GM19099 (cell line): ENCODE data around the gene FCN3.

Experiments used
- POLR2A ChIP-seq: IDR thresholded peaks from 3 replicates; pipeline ENCODE4 v1.6.1; 2011; ENCODE audit warnings: low read depth; ENCODE audit not compliant: insufficient read length; ENCODE audit errors: extremely low read depth

Gene FCN3

DNA sequence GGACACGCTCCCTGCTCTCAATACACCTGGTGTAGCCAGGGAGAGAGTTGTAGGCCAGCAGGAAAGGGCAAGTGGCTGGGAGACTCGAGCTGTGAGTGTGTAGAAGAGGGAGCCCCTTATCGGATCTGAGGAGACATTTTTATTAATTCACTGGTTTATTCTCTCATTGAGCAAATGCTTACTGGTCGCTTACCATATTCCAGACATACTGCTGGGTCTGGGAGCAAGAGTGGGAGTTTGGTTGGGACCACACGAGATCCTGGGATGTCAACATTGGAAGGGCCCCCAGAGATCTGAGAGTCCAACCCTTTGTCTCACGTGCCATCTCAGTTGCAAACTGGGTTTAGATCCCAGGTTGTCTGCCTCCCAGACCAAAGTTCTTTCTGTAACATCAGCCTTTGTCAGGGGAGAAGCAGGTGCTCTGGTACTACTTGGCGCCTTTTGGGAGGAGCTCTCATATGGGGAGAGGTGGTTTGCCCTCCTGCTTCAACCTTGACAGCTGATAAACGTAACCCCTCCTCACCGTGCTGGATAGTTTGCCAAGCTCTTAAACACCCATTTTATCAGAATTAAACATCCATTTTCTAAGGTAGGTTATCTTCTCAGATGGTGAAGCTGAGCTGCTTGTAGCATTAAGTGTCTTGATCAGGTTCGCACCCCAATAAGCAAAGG is 51.9 kb downstream of the FCN3 start:
- TF ChIP-seq POLR2A, result no peak

DNA sequence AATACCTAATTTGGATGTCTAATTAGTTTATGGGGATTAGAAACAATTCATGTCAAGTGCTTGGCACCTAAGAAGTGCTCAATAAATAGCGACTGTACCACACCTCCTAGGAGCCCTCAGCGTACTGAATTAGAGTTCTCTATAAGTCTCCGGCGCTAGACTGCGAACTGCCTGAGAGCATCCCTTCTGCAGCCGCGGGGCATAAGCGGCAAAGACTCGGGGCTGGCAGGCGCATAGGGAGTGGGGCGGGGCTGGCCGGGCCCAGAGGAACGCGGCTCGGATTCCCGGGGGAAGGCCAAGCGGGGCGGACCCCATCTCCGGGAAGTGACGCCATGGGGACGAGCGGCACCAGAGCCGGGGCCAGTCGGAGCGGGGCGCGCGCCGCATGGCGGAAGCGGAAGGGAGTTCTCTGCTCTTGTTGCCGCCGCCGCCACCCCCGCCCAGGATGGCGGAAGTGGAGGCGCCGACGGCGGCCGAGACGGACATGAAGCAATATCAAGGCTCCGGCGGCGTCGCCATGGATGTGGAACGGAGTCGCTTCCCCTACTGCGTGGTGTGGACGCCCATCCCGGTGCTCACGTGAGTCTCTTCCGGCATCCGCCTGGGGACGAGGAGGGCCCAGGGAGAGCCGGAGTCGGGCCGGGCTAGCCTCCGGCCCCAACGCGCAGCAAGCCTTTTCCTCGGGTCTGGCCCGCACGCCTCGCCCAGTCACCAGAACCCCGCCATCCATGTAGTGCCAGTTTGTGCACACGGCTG is 52.6 kb downstream of the FCN3 start, which contains the start of gene TMEM222:
TMEM222 (plus strand) TSS at position 351 of the 756 bp plus-strand sequence; CDS start at position 386, 35 bp downstream.
- TF ChIP-seq POLR2A, result peak; percentile 91
